GM10847 (cell line): ENCODE data around the gene EPHB3.

ENCODE experiments used
- POLR2A ChIP-seq: IDR thresholded peaks from 2 replicates; pipeline ENCODE4 v1.6.1; 2011; ENCODE audit not compliant: insufficient read length; ENCODE audit errors: extremely low read depth

EPHB3 gene

DNA sequence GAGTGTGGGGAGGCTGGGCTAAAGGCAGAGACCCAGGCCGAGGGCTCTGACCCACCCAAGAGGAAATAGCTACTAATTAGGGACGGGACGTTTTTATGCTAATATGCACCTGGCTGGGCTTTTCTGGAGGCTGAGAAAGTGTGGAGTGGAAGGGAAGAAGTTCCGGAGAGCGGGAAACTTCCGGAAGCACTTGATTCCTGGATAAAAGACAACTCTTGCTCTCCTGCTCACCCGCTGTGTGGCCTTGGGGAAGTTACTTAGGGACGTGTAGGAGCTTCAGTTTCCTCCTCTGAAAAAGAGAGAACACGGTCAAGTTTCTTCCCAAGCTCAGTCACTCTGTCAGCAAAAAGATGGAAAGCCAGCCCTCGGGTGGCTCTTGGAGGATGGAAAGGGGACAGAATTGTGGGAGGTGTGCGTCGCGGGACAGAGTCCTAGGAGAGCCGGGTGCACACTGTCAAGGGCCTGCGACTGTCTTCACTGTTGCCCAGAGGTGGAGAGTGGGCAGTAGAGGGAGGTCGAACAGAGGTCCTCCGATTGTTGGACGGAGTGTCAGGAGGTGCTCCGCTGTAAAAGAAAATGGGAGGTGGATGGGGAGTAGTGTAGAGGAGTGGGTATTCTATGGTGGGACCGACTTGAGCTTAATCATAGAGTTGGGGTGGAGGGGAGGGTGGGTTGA lies 43.2 kb downstream of the EPHB3 start:
- no peak for TF ChIP-seq POLR2A

DNA sequence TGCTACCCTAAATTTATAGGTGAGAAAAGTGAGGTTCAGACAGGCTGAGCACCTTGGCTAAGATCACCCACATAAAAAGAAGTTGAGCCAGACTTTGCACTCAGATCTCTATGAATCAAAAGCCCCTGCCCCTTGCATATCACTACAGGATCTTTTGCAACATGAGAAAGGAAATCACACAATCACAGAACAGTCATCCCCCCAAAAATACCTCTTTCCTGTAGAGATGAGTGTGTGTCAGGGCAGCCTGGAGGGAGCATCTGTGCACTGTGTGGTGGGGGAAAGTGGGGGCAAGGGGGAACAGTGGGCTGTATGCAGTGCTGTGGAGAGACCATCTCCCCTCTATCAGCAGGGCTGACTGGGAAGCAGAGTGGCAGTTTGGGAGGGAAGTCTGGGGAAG lies 46.6 kb downstream of the EPHB3 start:
- no peak for TF ChIP-seq POLR2A

DNA sequence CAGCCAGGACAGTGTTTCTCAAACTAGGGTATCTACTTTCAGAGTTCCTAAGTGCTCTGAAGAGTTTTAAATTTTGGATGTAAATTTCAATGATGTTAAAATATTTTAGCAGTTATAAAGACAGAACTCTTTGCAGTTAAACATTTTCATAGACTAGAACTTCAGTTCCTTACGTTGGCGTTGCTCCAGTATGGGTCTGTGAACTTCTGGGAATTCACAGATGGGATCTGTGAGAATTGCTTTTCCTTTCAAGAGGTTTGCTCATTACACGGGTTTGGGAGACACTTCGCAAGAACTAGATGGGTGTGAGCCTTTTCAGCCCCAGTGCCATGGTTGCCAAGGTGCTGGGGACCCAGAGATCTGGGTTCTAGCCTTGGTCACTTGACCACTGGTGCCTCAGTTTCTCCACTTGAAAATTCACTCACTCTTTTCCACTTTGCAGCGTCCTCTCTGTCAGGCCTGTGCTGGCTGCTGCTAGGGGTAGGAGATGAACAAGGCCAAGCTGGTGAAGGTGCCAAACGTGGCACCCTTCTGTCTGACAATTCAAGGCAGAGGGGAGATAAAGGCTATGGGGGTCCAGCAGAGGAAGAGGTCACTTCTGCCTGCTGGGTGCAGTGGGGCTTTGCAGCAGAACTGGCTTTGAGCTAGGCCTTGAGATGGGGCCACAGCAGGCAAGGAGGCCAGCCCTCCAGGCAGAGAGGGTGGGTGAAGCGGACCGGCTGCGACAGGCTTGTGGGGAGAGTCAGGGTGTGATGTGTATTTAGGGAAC lies 48.1 kb downstream of the EPHB3 start:
- TF ChIP-seq POLR2A: no peak

GRCh38 chr3:184610245-184610871 lies 48.8 kb downstream of the EPHB3 start:
- no peak for TF ChIP-seq POLR2A

DNA sequence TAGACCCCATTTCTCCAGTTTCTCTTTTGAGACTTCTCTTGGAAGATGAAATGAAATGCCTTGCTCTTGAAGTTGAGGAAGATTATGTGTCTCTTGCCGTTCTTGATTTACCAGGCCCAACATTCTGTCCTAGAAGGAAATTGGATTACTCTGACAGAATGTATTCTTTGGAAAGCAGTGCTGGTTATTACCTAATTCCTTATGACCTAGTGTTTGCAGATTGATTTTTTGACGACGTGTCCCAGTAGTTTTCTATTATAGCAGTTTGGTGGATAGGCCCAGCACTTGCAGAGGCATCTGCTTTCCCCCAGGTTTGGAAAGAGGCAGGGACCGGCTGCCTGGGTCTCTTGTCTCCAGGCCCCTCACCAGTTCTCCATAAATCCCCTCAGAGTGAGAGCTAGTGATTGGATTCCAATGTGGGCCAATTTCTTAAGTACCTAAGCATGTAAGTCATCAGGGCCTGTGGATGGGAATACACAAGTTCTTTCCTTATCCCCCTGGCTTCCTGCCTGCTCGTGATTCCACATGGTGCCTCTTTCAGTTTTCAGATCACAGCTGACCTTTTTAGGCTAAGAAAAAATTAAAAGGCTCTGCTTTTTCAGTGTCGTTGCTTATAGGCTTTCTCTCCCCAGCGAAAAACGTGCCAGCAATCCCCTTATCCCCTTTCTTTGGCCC lies 50.2 kb downstream of the EPHB3 start:
- no peak for TF ChIP-seq POLR2A

DNA sequence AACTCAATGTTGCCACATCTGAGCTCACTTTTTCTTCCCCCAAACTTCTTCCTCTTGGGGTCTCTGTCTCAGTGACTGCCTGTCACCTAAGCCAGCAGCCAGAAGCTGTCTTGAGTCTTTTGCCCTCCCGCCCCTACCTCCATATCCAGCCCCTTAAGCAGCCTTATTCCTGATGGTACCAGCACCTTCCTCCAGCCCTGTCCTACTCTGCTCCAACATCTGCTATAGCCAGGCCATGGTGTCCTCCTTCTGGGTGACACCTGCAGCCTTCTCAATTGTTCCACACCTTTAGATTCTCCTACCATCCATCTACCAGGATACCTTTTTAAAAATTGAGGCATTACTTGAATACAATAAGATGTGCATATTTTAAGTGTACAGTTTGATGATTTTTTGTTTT lies 53.8 kb downstream of the EPHB3 start:
- TF ChIP-seq POLR2A: no peak

DNA sequence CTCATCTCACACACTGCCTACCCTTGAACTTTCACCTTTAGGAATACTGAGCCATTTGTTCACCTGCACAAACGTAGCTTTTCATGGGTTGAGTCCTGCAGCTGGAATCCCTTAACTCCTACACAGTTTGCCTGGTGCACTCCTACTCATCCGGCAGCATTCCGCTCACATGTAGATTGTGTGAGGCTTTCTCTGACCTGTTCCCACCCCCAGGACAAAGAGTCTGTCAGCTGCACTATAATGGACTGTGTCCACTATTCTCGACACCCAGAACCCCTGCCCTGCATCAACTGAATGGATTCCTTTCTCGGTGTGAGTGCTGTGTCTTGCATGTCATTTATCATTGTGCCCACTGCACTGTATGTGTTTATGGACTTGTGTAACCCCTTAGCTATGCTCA lies 54.9 kb downstream of the EPHB3 start:
- TF ChIP-seq POLR2A: no peak

DNA sequence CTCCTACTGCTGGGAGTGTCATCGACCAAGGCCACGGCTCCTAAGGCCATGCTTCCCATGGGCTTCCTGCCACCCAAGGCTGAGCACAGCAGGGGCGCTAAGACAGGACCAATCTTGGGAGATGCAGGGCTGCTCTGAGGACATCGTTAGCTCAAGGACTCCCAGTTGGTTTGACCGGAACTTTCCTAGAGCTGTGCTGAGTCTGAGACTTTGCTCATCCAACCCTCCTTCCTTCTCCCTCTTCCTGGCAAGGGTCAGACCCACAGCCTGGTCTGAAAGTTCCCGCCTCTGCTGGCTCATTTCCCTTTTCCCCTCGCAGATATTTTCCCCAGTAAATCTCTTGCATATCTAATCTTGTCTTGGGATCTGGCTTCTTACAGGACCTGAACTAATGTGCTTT lies 57.2 kb downstream of the EPHB3 start:
- no peak for TF ChIP-seq POLR2A

DNA sequence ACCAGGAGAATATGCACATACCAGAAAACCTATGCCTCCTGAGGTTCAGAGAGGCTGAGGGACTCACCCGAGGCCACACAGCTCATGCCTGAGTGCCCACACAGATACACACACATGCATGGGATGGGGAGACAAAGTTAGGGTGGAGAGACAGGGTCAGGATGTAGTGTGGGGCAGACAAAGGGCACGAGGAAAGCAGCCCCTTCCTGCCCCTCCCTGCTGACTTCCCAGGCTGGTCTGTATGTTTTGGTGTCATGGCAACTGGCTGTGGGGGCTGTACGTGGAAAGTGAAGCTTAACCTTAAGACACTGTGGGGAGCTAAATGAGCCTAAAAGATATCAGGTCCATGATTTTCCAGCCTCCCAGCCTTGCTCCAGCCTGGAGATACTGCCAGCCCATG lies 57.8 kb downstream of the EPHB3 start:
- no peak for TF ChIP-seq POLR2A

GRCh38 chr3:184619787-184620430 lies 58.3 kb downstream of the EPHB3 start:
- TF ChIP-seq POLR2A: no peak

DNA sequence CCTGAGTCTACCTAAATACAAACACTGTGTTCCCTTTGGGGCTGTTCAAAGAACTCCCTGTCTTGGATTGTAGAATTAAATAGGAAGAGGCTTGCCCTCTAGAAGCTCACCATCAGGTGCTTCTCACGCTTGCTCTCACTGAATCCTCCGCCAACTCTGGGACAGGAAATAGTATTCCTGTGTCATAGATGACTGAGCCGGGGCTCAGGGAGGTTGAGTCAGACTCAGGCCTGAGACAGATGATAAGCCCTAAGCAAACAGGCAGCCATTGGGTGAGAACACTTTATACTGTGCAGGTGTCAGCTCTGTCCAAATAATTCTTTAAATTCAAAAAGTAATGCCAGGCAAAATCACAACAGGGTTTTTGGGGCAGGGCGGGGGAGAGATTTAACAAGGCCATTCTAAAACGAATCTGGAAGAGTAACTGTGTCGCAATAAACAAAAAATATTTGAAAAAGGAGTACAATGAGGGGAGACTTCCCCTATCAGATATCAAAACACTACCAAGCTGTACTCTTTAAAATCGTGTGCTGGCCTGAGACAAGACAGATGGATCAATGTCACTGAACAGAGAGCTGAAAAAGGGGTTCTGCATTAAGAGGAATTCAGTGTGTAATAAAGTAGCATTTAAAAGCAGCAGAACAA lies 59.0 kb downstream of the EPHB3 start:
- no peak for TF ChIP-seq POLR2A

GRCh38 chr3:184626923-184627322 lies 65.3 kb downstream of the EPHB3 start:
- no peak for TF ChIP-seq POLR2A

DNA sequence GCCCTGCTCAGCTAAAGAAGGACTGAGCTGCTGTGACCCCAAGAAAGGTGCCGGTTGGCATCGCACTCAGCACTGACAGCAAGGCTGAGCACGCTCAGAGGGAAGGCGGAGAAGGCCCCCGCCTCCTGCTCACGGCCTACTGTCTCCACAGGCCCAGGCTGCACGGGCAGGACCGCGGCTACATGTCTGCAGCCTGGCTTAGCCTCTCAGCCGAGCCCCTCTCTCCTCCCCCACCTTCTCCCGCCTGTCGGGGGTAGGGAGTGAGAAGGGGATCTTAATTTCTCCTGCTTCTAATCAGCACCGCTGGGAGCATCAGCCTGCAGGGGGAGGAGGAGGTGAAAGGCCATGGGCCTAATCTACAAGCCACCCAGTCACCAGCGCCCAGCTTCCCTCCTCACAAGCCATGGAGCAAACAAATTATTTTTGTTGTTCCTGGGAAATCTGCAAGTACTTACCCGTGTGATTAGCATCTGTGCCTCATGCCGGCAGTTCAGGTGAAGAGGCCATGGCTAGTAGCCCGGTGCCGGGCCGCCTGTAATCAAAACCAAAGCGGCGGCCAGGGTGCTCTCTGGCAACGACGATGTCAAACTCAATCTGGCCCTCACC lies 68.1 kb downstream of the EPHB3 start:
- TF ChIP-seq POLR2A: no peak

- no peak for TF ChIP-seq POLR2A
Observed at GRCh38 chr3:184630861-184631471, 69.4 kb downstream of the EPHB3 start.
